Natural killer cell treated with Interleukin-12 subunit alpha and Interleukin-12 subunit beta and Interleukin-15 and Interleukin-18, amount 100 ng/mL, for 72 hours (primary cell): ENCODE measurements around the gene NELFA. TPM values are rescaled to one million over a fixed set of nuclear protein-coding genes. Genes with fewer than 3 reads are reported as not detected.
"Not testable (repeated sequence)": the region's sequence is repeated elsewhere in the genome, so short reads cannot be mapped to it uniquely, and the experiment has no call there.

ENCODE experiments used
- ATAC-seq, 2 donors: fragments of 150-1000 bp; cut with Tn5 transposase in 1 of 2; sonication (Bioruptor Pico), chemical (Tn5 transposase) in 1 of 2; 2 replicates each; pipeline ENCODE4 v1.10.0; 2021
- DNase-seq: peaks from one replicate; pipeline ENCODE4 v3.0.0; 2022; ENCODE audit warnings: low spot score
- H3K27ac Mint-ChIP-seq, 2 donors: 1 replicate in 1 of 2; 2 replicates in 1 of 2; pipeline ENCODE4 v1.8.0; 2022; ENCODE audit warnings: mixed read lengths in 2 of 2, mild to moderate bottlenecking in 1 of 2, moderate library complexity in 1 of 2
- H3K27me3 Mint-ChIP-seq, 2 donors: 1 replicate in 1 of 2; 2 replicates in 1 of 2; pipeline ENCODE4 v1.8.0; 2022; ENCODE audit warnings: mixed read lengths in 2 of 2
- H3K36me3 Mint-ChIP-seq: one replicate; pipeline ENCODE4 v1.8.0; 2022; ENCODE audit warnings: mixed read lengths
- H3K4me1 Mint-ChIP-seq, 2 donors: 1 replicate in 1 of 2; 2 replicates in 1 of 2; pipeline ENCODE4 v1.8.0; 2022; ENCODE audit warnings: low read depth in 2 of 2, mixed read lengths in 2 of 2, mild to moderate bottlenecking in 1 of 2
- H3K4me3 Mint-ChIP-seq: one replicate; pipeline ENCODE4 v1.8.0; 2022; ENCODE audit warnings: mixed read lengths
- H3K9me3 Mint-ChIP-seq: 2 replicates; pipeline ENCODE4 v1.8.0; 2022; ENCODE audit warnings: mixed read lengths
- total RNA-seq, 2 donors: library from RNA; stranded (reverse); gene quantifications; one replicate each; pipeline ENCODE4 v1.2.3, GENCODE V29; 2022

Gene NELFA
- total RNA-seq, 2 donors from 2014 or later: 29.6 to 59.3 TPM

DNA sequence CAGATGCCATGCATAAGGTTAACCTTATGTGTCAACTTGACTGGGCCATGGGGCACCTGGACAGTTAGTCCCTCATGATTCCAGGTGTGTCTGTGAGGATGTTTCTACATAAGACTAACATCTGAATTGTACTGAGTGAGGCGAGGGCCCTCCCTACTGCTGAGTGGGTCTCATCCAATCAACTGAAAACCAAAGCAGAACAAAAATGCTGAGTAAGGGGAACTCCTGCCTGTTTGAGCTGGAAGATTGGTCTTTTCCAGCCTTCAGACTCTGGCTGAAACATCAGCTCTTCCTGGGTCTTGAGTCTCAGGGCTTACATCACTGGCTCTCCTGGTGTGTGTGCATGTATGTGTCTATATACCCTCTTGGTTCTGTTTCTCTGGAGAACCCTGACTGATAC lies 13.8 kb downstream of the NELFA start:
- Mint-ChIP-seq H3K4me1 (peaks cover 6 to 20% of the 10 kb centered on the region in 2 donors), H3K36me3 (peaks cover 37% of the 10 kb centered on the region), H3K27me3 (no peaks in the 10 kb centered on the region), H3K4me3 (no peak overlapping the region), H3K9me3 (peaks cover 11% of the 10 kb centered on the region), H3K27ac (no peak overlapping the region)
- DNase-seq (peak; percentile 32), ATAC-seq (no peak)

GRCh38 chr4:1993718-1994516 lies 14.9 kb downstream of the NELFA start:
- not testable (repeated sequence) for H3K27me3 Mint-ChIP-seq, H3K4me3 Mint-ChIP-seq, H3K4me1 Mint-ChIP-seq, ATAC-seq, H3K27ac Mint-ChIP-seq, H3K9me3 Mint-ChIP-seq
- DNase-seq: peak; percentile 16
- peaks cover 27% of the 10 kb centered on the region for H3K36me3 Mint-ChIP-seq

DNA sequence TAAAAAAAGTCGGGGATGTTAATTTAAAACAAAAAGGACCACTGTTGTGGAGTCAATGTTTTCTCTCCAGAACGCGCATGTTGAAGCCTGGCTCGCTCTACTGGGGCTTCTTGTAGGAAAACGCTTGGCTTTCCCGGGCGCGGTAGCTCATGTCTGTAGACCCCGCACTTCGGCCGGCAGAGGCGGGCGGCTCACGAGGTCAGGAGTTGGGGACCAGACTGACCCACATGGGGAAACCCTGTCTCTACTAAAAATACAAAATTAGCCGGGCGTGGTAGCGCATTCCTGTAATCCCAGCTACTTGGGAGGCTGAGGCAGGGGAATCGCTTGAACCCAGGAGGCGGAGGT lies 15.6 kb downstream of the NELFA start:
- peaks cover 21% of the 10 kb centered on the region for H3K36me3 Mint-ChIP-seq
- no peaks in the 10 kb centered on the region for H3K9me3 Mint-ChIP-seq
- H3K4me1 Mint-ChIP-seq: peaks cover under 1 to 5% of the 10 kb centered on the region in 2 donors
- ATAC-seq: no peak
- H3K27ac Mint-ChIP-seq: no peak overlapping the region
- DNase-seq: peak; percentile 25
- H3K4me3 Mint-ChIP-seq: no peak overlapping the region
- H3K27me3 Mint-ChIP-seq: no peaks in the 10 kb centered on the region

DNA sequence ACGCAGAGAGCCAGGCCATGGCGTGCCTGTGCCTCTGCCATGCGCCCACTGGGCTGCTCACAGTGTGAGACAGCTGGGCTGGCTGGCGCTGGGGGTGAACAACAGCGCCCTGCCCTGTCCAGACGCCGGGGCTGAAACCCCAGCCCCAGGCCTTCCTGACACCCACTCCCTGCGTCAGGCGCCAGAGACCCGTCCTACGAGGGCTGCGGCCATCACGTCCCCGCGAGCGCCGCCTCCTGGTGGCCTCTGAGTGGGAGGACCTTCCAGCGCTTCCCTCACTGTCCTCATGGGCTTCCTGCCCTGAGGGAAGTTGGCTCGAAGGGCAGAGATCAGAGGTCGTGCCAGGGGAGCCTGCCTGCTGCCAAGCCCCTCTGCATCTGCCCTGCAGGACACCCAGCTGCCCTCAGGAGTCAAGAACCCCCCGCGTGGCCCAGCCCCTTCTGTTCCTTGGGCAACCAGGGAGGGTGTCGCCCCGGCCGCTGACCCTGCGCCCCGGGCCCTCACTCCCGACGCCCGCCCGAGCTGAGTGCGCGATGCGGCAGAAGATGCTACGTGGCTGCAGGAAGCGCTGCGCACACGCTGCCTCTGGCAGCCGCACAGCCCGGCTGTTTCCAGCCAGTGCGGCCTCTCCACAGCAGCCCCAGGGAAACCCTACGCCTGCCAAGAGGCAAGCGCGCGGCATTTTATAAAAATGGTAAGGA lies 16.2 kb downstream of the NELFA start:
- Mint-ChIP-seq H3K27ac (no peak overlapping the region), H3K9me3 (no peaks in the 10 kb centered on the region), H3K4me3 (no peak overlapping the region), H3K4me1 (peaks cover 0 to 5% of the 10 kb centered on the region in 2 donors), H3K27me3 (no peaks in the 10 kb centered on the region), H3K36me3 (peaks cover 15% of the 10 kb centered on the region)
- DNase-seq (peak; percentile 44), ATAC-seq (no peak)

GRCh38 chr4:1991596-1992434 lies 17.0 kb downstream of the NELFA start:
- Mint-ChIP-seq H3K27me3 (no peaks in the 10 kb centered on the region), H3K9me3 (no peaks in the 10 kb centered on the region), H3K4me3 (no peak overlapping the region), H3K27ac (no peak overlapping the region), H3K36me3 (peaks cover 7% of the 10 kb centered on the region), H3K4me1 (peaks cover 0 to 5% of the 10 kb centered on the region in 2 donors)
- DNase-seq: peak; percentile 52
- peak; percentile 26 to 28 for ATAC-seq

GRCh38 chr4:1991087-1991486 lies 17.7 kb downstream of the NELFA start:
- DNase-seq (peak; percentile 25), ATAC-seq (no peak)
- H3K27me3 Mint-ChIP-seq: no peaks in the 10 kb centered on the region
- H3K27ac Mint-ChIP-seq: no peak overlapping the region
- peaks cover 2% of the 10 kb centered on the region for H3K36me3 Mint-ChIP-seq
- no peak overlapping the region for H3K4me3 Mint-ChIP-seq
- peaks cover 0 to 2% of the 10 kb centered on the region in 2 donors for H3K4me1 Mint-ChIP-seq
- H3K9me3 Mint-ChIP-seq: no peaks in the 10 kb centered on the region

- no peaks in the 10 kb centered on the region for H3K9me3 Mint-ChIP-seq
- no peaks in the 10 kb centered on the region for H3K36me3 Mint-ChIP-seq
- DNase-seq (no peak), ATAC-seq (no peak)
- no peaks in the 10 kb centered on the region for H3K27me3 Mint-ChIP-seq
- no peak overlapping the region for H3K4me3 Mint-ChIP-seq
- no peak overlapping the region for H3K27ac Mint-ChIP-seq
- peaks cover 0 to 2% of the 10 kb centered on the region in 2 donors for H3K4me1 Mint-ChIP-seq
Measured at GRCh38 chr4:1990676-1991075, 18.1 kb downstream of the NELFA start.

DNA sequence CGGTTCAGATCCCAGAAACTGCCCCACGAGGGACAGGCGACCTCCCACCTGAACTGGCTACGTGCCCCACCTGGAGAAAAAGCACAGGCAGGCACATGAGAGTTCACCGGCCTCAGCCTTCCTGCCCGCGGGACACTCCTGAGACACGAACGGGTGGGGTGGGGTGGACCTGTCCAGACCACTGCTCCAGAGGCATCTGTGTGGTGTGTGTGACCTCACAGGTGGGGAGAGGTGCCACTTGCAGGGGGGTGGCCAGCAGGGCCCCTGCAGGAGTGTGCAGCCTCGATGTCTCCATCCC lies 18.5 kb downstream of the NELFA start:
- Mint-ChIP-seq H3K9me3 (no peaks in the 10 kb centered on the region), H3K36me3 (no peaks in the 10 kb centered on the region), H3K27ac (no peak overlapping the region), H3K27me3 (no peaks in the 10 kb centered on the region), H3K4me3 (no peak overlapping the region), H3K4me1 (peaks cover 0 to 2% of the 10 kb centered on the region in 2 donors)
- peak; percentile 60 for DNase-seq
- no peak for ATAC-seq

DNA sequence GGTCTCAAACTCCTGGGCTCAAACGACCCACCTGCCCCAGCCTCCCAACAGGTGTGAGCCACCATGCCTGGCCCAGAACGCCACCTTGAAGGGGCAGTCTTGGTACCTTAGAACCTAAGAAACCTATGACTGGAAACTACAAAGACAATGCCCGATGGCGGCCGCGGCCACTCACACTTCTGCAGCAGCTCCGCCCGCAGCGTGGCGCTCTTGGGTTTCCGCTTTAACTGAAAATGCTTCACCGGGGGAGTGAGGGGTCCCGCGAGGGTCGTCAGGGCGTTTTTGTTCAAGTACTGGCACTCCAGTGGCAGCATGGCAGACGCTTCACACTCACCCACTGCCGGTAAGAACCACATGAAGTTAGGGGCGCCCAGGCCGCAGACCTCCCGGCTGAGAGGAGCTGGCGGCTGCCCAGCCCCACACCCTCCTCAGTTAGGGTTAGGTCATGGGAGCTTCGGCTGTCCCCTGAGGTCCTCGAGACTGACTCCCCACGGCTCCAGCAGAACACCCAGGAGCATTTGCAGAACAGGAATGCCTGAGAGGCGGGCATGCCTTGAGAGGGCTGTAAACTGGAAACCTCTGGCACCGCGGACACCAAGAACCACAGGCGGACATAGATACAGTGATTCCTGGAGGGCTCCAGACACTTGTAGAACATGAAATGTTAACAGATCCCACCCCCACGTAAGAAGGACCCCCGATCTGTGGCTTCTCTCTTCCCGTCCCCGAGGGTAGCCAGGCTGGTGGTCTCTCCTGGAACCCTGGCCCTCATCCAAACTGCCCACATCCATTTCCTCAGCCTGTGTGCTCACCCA lies 19.0 kb downstream of the NELFA start:
- no peaks in the 10 kb centered on the region for H3K27me3 Mint-ChIP-seq
- no peaks in the 10 kb centered on the region for H3K9me3 Mint-ChIP-seq
- H3K4me1 Mint-ChIP-seq: peaks cover 0 to 2% of the 10 kb centered on the region in 2 donors
- H3K4me3 Mint-ChIP-seq: no peak overlapping the region
- no peaks in the 10 kb centered on the region for H3K36me3 Mint-ChIP-seq
- H3K27ac Mint-ChIP-seq: no peak overlapping the region
- DNase-seq: peak; percentile 37
- no peak for ATAC-seq

DNA sequence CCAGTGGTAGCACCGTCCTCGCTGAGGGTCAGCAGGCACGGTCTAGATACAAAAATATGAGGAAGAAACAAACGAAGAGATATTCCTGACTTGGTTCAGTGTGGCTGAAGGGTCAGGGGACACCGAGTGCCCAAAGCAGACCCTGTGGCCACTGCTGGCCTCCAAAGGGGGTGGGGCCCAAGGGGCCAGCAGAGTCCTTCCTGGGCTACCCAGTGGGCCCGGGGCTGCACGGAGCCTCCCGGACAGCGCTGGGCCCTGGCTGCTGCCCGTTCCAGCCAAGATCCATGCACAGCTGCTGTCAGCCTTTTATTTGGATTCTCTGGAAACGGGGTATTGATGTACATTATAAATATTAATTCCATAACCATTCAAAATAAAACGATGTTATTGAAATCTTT lies 20.4 kb downstream of the NELFA start:
- no peaks in the 10 kb centered on the region for H3K9me3 Mint-ChIP-seq
- ATAC-seq: no peak

GRCh38 chr4:1987721-1988326 lies 20.9 kb downstream of the NELFA start:
- no peaks in the 10 kb centered on the region for H3K27me3 Mint-ChIP-seq
- H3K36me3 Mint-ChIP-seq: no peaks in the 10 kb centered on the region
- no peak for ATAC-seq
- H3K4me3 Mint-ChIP-seq: no peak overlapping the region
- no peaks in the 10 kb centered on the region for H3K4me1 Mint-ChIP-seq
- H3K9me3 Mint-ChIP-seq: no peaks in the 10 kb centered on the region
- DNase-seq: peak; percentile 55
- no peak overlapping the region for H3K27ac Mint-ChIP-seq

More for the DNA sequence above, 20.4 kb downstream of the NELFA start:
- no peak overlapping the region for H3K27ac Mint-ChIP-seq
- H3K36me3 Mint-ChIP-seq: no peaks in the 10 kb centered on the region
- no peaks in the 10 kb centered on the region for H3K27me3 Mint-ChIP-seq
- no peak overlapping the region for H3K4me3 Mint-ChIP-seq
- DNase-seq: no peak
- no peaks in the 10 kb centered on the region for H3K4me1 Mint-ChIP-seq

- Mint-ChIP-seq H3K4me3 (no peak overlapping the region), H3K9me3 (no peaks in the 10 kb centered on the region), H3K27me3 (no peaks in the 10 kb centered on the region), H3K4me1 (no peaks in the 10 kb centered on the region), H3K36me3 (no peaks in the 10 kb centered on the region), H3K27ac (no peak overlapping the region)
- DNase-seq: peak; percentile 60
- ATAC-seq: no peak
Measured at GRCh38 chr4:1987296-1987695, 21.5 kb downstream of the NELFA start.

DNA sequence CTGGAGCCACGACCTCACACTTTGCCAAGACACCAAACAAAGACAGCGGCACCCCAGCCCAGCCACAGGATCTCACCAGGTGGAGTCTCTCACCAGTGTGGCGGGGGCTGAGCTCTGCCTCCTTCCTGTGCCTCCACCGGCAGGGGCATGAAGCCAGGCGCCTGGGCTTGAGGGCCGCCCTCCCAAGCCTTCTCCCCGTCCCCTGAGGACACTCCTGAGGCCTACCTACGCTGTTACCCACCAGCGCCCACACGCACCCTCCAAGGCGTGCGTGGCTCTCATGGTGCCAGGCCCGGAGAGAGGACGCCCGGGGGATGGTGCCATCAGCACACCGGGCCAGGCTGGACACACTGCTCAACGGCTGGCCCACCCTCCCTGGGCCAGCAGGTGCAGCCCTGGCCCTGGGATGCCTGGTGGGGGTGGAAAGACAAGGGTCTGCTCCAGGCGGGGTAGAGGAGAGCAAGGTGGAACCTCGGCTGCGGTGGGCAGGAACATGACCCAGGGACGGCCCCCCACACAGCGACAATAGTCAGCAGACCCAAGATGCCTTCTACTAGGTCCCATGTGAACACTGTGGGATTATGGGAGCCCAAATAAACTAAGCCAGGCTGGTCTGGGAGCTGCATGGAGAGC lies 22.1 kb downstream of the NELFA start:
- H3K9me3 Mint-ChIP-seq: no peaks in the 10 kb centered on the region
- H3K4me1 Mint-ChIP-seq: peaks cover 0 to 2% of the 10 kb centered on the region in 2 donors
- no peak overlapping the region for H3K4me3 Mint-ChIP-seq
- H3K36me3 Mint-ChIP-seq: peaks cover 3% of the 10 kb centered on the region
- no peak for ATAC-seq
- peak; percentile 57 for DNase-seq
- no peak overlapping the region for H3K27ac Mint-ChIP-seq
- no peaks in the 10 kb centered on the region for H3K27me3 Mint-ChIP-seq
